Endothelial cell of umbilical vein (primary cell): ENCODE measurements around the gene TMEM203. TPM values are rescaled to one million over a fixed set of nuclear protein-coding genes. Genes with fewer than 3 reads are reported as not detected.

Experiments used
- BruUV-seq: library from RNA; stranded (reverse); fragments of 400-500 nt; replicated peaks from 2 replicates; lab custom pipeline; 2021; lab: Mats Ljungman, UMichigan
- CTCF ChIA-PET: fragments of 300-600, 350-600 bp; sonication (Branson Sonifier 250); formaldehyde crosslinking; loops from one replicate; lab custom pipeline; 2021; ENCODE audit warnings: antibody characterized with exemption, inconsistent platforms; lab: Charles Lee
- POLR2A ChIA-PET: fragments of 300-600, 350-600 bp; sonication (Branson Sonifier 250); formaldehyde crosslinking; loops from one replicate; lab custom pipeline; 2021; ENCODE audit warnings: antibody characterized with exemption, inconsistent platforms; lab: Charles Lee
- DNase-seq: peaks from one replicate; pipeline ENCODE4 v3.0.0-alpha.2; 2011; ENCODE audit warnings: low read depth, low spot score
- FAIRE-seq: peaks from 2 replicates; lab custom pipeline; 2011; peaks lifted over from hg19 to GRCh38; lab: Jason Lieb, UNC
- H2AFZ ChIP-seq: 2 replicates; pipeline ENCODE4 v1.6.0; 2012; ENCODE audit warnings: low read depth, low read length, control low read depth, inconsistent platforms
- H3K27ac ChIP-seq: 2 replicates; pipeline ENCODE4 v1.5.1; 2011; ENCODE audit warnings: low read depth, mild to moderate bottlenecking, control low read depth, low read length, moderate library complexity; ENCODE audit not compliant: insufficient read depth
- H3K27me3 ChIP-seq, 2 experiments: 2 replicates each; pipeline versions ENCODE4 v1.6.0 to v1.6.1; 2011; ENCODE audit warnings: low read length in 2 of 2, mixed read lengths in 1 of 2; ENCODE audit not compliant: control insufficient read depth in 2 of 2, insufficient read depth in 2 of 2
- H3K36me3 ChIP-seq, 2 experiments: 2 replicates in 1 of 2; 3 replicates in 1 of 2; pipeline ENCODE4 v1.5.1; 2011; ENCODE audit warnings: low read length in 2 of 2, mild to moderate bottlenecking in 1 of 2, moderate library complexity in 1 of 2; ENCODE audit not compliant: control insufficient read depth in 2 of 2, insufficient read depth in 2 of 2; ENCODE audit errors: extremely low read depth in 1 of 2
- H3K4me1 ChIP-seq: 3 replicates; pipeline ENCODE4 v1.5.1; 2011; ENCODE audit warnings: mild to moderate bottlenecking, low read length; ENCODE audit not compliant: control insufficient read depth, insufficient read depth; ENCODE audit errors: extremely low read depth
- H3K4me2 ChIP-seq: 2 replicates; pipeline ENCODE4 v1.6.1; 2011; ENCODE audit warnings: low read length, control low read depth, mixed read lengths; ENCODE audit not compliant: insufficient read depth
- H3K4me3 ChIP-seq, 3 experiments: fragments of 200-600 bp in 1 of 3; sonication (generic), shearing (Covaris generic) in 1 of 3; replicated peaks in 1 of 3; 2 replicates each; pipeline ENCODE4 v1.5.1; 2011 to 2016; ENCODE audit warnings: control low read depth in 3 of 3, low read length in 3 of 3, mild to moderate bottlenecking in 2 of 3, inconsistent platforms in 1 of 3, low read depth in 1 of 3, moderate library complexity in 1 of 3; ENCODE audit not compliant: insufficient read depth in 1 of 3
- H3K79me2 ChIP-seq: 2 replicates; pipeline ENCODE4 v1.6.0; 2012; ENCODE audit warnings: low read length, inconsistent platforms; ENCODE audit not compliant: control insufficient read depth, insufficient read depth
- H3K9ac ChIP-seq: replicated peaks from 2 replicates; pipeline ENCODE3; 2011; ENCODE audit warnings: low read length, control low read depth; ENCODE audit not compliant: insufficient read depth; ENCODE audit errors: extremely low read depth
- H3K9me1 ChIP-seq: replicated peaks from 3 replicates; pipeline ENCODE4 v1.6.0; 2011; ENCODE audit warnings: mild to moderate bottlenecking, low read length; ENCODE audit not compliant: control insufficient read depth, insufficient read depth; ENCODE audit errors: extremely low read depth
- H3K9me3 ChIP-seq: replicated peaks from 2 replicates; pipeline ENCODE4 v1.5.1; 2012; ENCODE audit warnings: low read length, inconsistent platforms; ENCODE audit not compliant: control insufficient read depth, insufficient read depth
- H4K20me1 ChIP-seq: replicated peaks from 2 replicates; pipeline ENCODE3; 2011; ENCODE audit warnings: mild to moderate bottlenecking, low read length; ENCODE audit not compliant: control insufficient read depth, insufficient read depth; ENCODE audit errors: extremely low read depth
- CTCF ChIP-seq, 2 donors: IDR thresholded peaks; 1 replicate in 1 of 2; 2 replicates in 1 of 2; pipeline ENCODE4 v1.5.1; 2011; ENCODE audit warnings: low read length in 2 of 2, mild to moderate bottlenecking in 2 of 2, moderate library complexity in 2 of 2, control low read depth in 1 of 2, inconsistent platforms in 1 of 2, low read depth in 1 of 2; ENCODE audit not compliant: insufficient read depth in 1 of 2; ENCODE audit errors: extremely low read depth in 1 of 2
- EZH2 ChIP-seq: IDR thresholded peaks from 2 replicates; pipeline ENCODE4 v1.6.1; 2012; ENCODE audit warnings: borderline replicate concordance, low read depth, mild to moderate bottlenecking, moderate library complexity, low read length, inconsistent platforms; ENCODE audit not compliant: severe bottlenecking
- FOS ChIP-seq: IDR thresholded peaks from 2 replicates; pipeline ENCODE4 v1.6.1; 2011; ENCODE audit warnings: mild to moderate bottlenecking, low read length, moderate library complexity, borderline replicate concordance; ENCODE audit not compliant: insufficient read depth
- GATA2 ChIP-seq: IDR thresholded peaks from 2 replicates; pipeline ENCODE4 v1.7.0; 2011; ENCODE audit warnings: low read depth, mild to moderate bottlenecking, moderate library complexity, mixed read lengths, low read length; ENCODE audit not compliant: insufficient read length, insufficient read depth
- JUN ChIP-seq: IDR thresholded peaks from 2 replicates; pipeline ENCODE4 v1.6.1; 2011; ENCODE audit warnings: borderline replicate concordance, low read depth; ENCODE audit not compliant: insufficient read length, insufficient read depth
- MAX ChIP-seq: IDR thresholded peaks from 2 replicates; pipeline ENCODE4 v1.6.1; 2011; ENCODE audit not compliant: insufficient read depth, insufficient read length
- MYC ChIP-seq: IDR thresholded peaks from one replicate; pipeline ENCODE4 v1.6.1; 2011; ENCODE audit warnings: mild to moderate bottlenecking, low read depth, low read length
- POLR2A ChIP-seq: IDR thresholded peaks from 2 replicates; pipeline ENCODE4 v1.6.1; 2012; ENCODE audit warnings: low read depth, mild to moderate bottlenecking, control low read depth, low read length
- POLR2AphosphoS5 ChIP-seq: IDR thresholded peaks from 2 replicates; pipeline ENCODE4 v1.6.1; 2012; ENCODE audit warnings: low read depth, mild to moderate bottlenecking, control low read depth, low read length, moderate library complexity; ENCODE audit not compliant: insufficient read depth
- dilution Hi-C: fragments of 300-500 bp; cut with MboI; formaldehyde crosslinking; loops from one replicate; pipeline ENCODE4 v1.15.0; 2019; ENCODE audit warnings: low sequenced_read_pairs; ENCODE audit not compliant: extremely low pct_ligation_motif_present
- intact Hi-C: fragments of 100-400 bp; cut with micrococcal nuclease; formaldehyde crosslinking; loops from one replicate; pipeline ENCODE4 v1.10.0; 2022
- polyA plus RNA-seq, 4 experiments: library from polyadenylated mRNA; depleted of rRNA in 3 of 4; stranded (reverse) in 3 of 4; unstranded in 1 of 4; fragments of >200 nt; gene quantifications; 2 replicates each; pipeline versions ENCODE4 v1.2.1 to v1.2.3, GENCODE V29; 2011 to 2012; ENCODE audit warnings: missing spikeins in 1 of 4
- total RNA-seq: library from RNA; stranded (reverse); gene quantifications from 2 replicates; pipeline ENCODE4 v1.2.3, GENCODE V29; 2021

TMEM203 gene
- total and polyA plus RNA-seq, 2 donors (not counting 3 experiments of a cell fraction or from before 2014, with no cell fraction given) = 29.6 to 39.8 TPM

- no peak for TF ChIP-seq POLR2AphosphoS5
- TF ChIP-seq MYC = no peak
- Histone ChIP-seq H2AFZ (no peak overlapping the region), H3K9me1 (no peaks in the 10 kb centered on the region), H4K20me1 (no peaks in the 10 kb centered on the region), H3K27me3 (no peaks in the 10 kb centered on the region), H3K9me3 (no peaks in the 10 kb centered on the region), H3K4me1 (peaks cover 5% of the 10 kb centered on the region), H3K79me2 (peaks cover 2% of the 10 kb centered on the region), H3K9ac (no peak overlapping the region), H3K4me2 (no peak overlapping the region), H3K36me3 (no peaks in the 10 kb centered on the region), H3K4me3 (no peak overlapping the region), H3K27ac (no peak overlapping the region)
- no peak for FAIRE-seq
- DNase-seq = no peak
- intact Hi-C loops (no loop called here), dilution Hi-C loops (no loop called here)
- ChIA-PET POLR2A (interaction anchor here (0.6 to 4.9 kb wide), 3 partner anchors 8 to 34 kb away, joined by 5 to 66 read pairs (median 5); partner anchors contain the start of gene TUBB4B), CTCF (no interaction called here)
- no TSS peak for BruUV-seq
These were observed 45.1 kb upstream of the TMEM203 start for GRCh38 chr9:137250329-137251193.

- POLR2A ChIA-PET = no interaction called here
- peaks cover 7% of the 10 kb centered on the region for H3K79me2 ChIP-seq
- peaks cover 6% of the 10 kb centered on the region for H3K4me1 ChIP-seq
- H3K27ac ChIP-seq = no peak overlapping the region
- CTCF ChIA-PET = interaction anchor here (0.6 to 1.6 kb wide), 2 partner anchors 11 to 25 kb away, joined by 3 to 9 read pairs; no protein-coding TSS in a partner anchor
- no peak for FAIRE-seq
- DNase-seq = no peak
- no peaks in the 10 kb centered on the region for H3K27me3 ChIP-seq
- intact Hi-C loops (no loop called here), dilution Hi-C loops (no loop called here)
- no peaks in the 10 kb centered on the region for H3K9me1 ChIP-seq
- no TSS peak for BruUV-seq
- H3K9ac ChIP-seq = no peak overlapping the region
- no peaks in the 10 kb centered on the region for H4K20me1 ChIP-seq
- no peak overlapping the region for H3K4me3 ChIP-seq
- TF ChIP-seq MYC (no peak), JUN (no peak), CTCF (IDR thresholded peaks at IDR 0.05; ENCODE audit: extremely low read depth in 1 of 2, insufficient read depth in 1 of 2, low read depth in 1 of 2, low read length in 2 of 2) (no peak), MAX (no peak), POLR2AphosphoS5 (no peak), POLR2A (no peak), EZH2 (no peak), GATA2 (no peak), FOS (no peak)
- peaks cover 2 to 11% of the 10 kb centered on the region in 2 experiments for H3K36me3 ChIP-seq
- H3K9me3 ChIP-seq = no peaks in the 10 kb centered on the region
- no peak overlapping the region for H2AFZ ChIP-seq
- H3K4me2 ChIP-seq = no peak overlapping the region
These were observed 42.4 kb upstream of the TMEM203 start for GRCh38 chr9:137247916-137248175.
